Osteocyte (in vitro differentiated cells): ENCODE results near the gene TTL. TPM values are rescaled to one million over a fixed set of nuclear protein-coding genes. Genes with fewer than 3 reads are reported as not detected.
"Not testable (repeated sequence)": the region's sequence is repeated elsewhere in the genome, so short reads cannot be mapped to it uniquely, and the experiment has no call there.

Source experiments
- DNase-seq: peaks from one replicate; pipeline ENCODE4 v3.0.0; 2021; ENCODE audit warnings: mixed read lengths; ENCODE audit not compliant: unreplicated experiment; ENCODE audit errors: extremely low spot score
- H3K27ac Mint-ChIP-seq: one replicate; pipeline ENCODE4 v1.8.0; 2021; ENCODE audit warnings: mild to moderate bottlenecking, mixed read lengths; ENCODE audit not compliant: unreplicated experiment
- H3K27me3 Mint-ChIP-seq: one replicate; pipeline ENCODE4 v1.8.0; 2021; ENCODE audit warnings: mixed read lengths; ENCODE audit not compliant: unreplicated experiment
- H3K36me3 Mint-ChIP-seq: one replicate; pipeline ENCODE4 v1.8.0; 2021; ENCODE audit warnings: mixed read lengths; ENCODE audit not compliant: unreplicated experiment
- H3K4me1 Mint-ChIP-seq: one replicate; pipeline ENCODE4 v1.8.0; 2021; ENCODE audit warnings: mixed read lengths; ENCODE audit not compliant: unreplicated experiment
- H3K4me3 Mint-ChIP-seq: one replicate; pipeline ENCODE4 v1.8.0; 2021; ENCODE audit warnings: mild to moderate bottlenecking, moderate library complexity, mixed read lengths; ENCODE audit not compliant: unreplicated experiment
- H3K9me3 Mint-ChIP-seq: one replicate; pipeline ENCODE4 v1.8.0; 2021; ENCODE audit warnings: mixed read lengths; ENCODE audit not compliant: unreplicated experiment
- long read RNA-seq: library from polyadenylated mRNA; unstranded; transcript quantifications from one replicate; pipeline ENCODE4 v2.0.0, GENCODE V29; 2021
- total RNA-seq: library from RNA; stranded (reverse); gene quantifications from 2 replicates; pipeline ENCODE4 v1.2.1, GENCODE V29; 2021
- TF ChIP-seq, protein P1 (sequence below): fragments of 200-600 bp; sonication (generic); IDR thresholded peaks from 2 replicates; pipeline ENCODE4 v1.5.0; 2021; ENCODE audit warnings: antibody characterized with exemption, mild to moderate bottlenecking, moderate library complexity

Gene TTL
- total RNA-seq: 65.7 and 67.2 TPM in 2 replicates
- long read RNA-seq, partial matches to known transcripts: 37 of 39 reads
- long read RNA-seq, other reads (novel, unspliced or antisense): 2 of 39 reads

DNA sequence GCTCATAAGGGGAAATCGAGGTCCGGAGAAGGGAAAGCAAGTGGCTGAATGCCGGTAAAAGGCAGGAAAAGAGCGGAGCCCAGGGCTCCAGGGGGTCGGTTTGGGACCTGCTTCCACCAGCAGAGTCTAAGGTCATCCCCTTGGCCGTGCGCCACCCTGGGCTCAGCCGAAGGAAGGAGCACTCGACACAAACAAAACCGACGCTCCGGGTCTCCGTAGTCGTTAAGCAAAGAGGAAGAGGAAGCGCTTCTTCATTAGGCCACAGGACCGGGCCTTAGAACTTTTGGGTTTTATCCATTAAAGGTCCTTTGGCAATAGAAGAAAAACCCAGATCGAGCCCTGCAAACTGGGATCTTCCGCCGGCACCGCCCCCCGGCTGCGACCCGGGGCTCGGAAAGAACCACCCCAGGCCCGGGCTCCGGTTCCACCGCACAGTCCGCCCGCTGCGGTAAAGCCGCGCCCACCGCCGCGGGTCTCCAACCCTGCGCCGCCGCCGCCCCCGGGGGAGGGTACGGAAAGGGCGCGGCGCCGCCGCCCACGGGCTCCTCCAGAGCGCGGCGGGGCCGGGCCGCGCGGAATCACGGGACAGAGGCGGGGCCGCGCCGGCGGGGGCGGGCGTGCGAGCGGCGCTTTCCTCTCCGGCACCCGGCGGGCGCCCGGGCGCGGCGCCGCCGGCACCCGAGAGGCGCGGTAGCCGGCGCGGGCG, at the start of gene TTL:
TTL (plus strand) TSS at position 629 of the 706 bp plus-strand sequence. CDS start 189 bp downstream, outside the sequence.
- H3K4me1 Mint-ChIP-seq: peaks cover 22% of the 10 kb centered on the region
- peaks cover 2% of the 10 kb centered on the region for H3K27me3 Mint-ChIP-seq
- H3K9me3 Mint-ChIP-seq: no peaks in the 10 kb centered on the region
- TF ChIP-seq, protein P1, sequence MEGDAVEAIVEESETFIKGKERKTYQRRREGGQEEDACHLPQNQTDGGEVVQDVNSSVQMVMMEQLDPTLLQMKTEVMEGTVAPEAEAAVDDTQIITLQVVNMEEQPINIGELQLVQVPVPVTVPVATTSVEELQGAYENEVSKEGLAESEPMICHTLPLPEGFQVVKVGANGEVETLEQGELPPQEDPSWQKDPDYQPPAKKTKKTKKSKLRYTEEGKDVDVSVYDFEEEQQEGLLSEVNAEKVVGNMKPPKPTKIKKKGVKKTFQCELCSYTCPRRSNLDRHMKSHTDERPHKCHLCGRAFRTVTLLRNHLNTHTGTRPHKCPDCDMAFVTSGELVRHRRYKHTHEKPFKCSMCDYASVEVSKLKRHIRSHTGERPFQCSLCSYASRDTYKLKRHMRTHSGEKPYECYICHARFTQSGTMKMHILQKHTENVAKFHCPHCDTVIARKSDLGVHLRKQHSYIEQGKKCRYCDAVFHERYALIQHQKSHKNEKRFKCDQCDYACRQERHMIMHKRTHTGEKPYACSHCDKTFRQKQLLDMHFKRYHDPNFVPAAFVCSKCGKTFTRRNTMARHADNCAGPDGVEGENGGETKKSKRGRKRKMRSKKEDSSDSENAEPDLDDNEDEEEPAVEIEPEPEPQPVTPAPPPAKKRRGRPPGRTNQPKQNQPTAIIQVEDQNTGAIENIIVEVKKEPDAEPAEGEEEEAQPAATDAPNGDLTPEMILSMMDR: no peak
- H3K27ac Mint-ChIP-seq: peak within 1 kb of the TSS; percentile 94
- peak; percentile 88 for DNase-seq
- H3K4me3 Mint-ChIP-seq: peak within 1 kb of the TSS; percentile 91
- no peaks in the 10 kb centered on the region for H3K36me3 Mint-ChIP-seq

DNA sequence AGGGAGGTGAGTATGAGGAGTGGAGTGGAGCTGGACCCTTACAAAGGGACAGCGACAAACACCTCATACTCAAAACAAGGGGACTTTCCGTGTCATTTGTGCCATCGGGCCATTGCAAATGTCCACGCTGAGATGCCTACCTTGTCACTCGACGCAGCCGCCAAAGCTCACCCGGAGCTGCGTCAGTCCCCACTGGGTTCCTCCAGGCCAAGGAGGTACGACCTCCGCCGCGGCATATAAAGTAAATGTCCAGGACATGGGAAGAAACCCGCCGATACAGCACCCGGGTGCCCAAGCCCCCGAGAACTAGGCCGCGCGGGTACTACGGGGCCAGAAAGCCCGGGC, 49.6 kb upstream of the TTL start:
- H3K9me3 Mint-ChIP-seq, H3K27ac Mint-ChIP-seq, H3K27me3 Mint-ChIP-seq, H3K4me1 Mint-ChIP-seq, H3K36me3 Mint-ChIP-seq, DNase-seq: not testable (repeated sequence)
- H3K4me3 Mint-ChIP-seq: peak overlapping the region; percentile 60

DNA sequence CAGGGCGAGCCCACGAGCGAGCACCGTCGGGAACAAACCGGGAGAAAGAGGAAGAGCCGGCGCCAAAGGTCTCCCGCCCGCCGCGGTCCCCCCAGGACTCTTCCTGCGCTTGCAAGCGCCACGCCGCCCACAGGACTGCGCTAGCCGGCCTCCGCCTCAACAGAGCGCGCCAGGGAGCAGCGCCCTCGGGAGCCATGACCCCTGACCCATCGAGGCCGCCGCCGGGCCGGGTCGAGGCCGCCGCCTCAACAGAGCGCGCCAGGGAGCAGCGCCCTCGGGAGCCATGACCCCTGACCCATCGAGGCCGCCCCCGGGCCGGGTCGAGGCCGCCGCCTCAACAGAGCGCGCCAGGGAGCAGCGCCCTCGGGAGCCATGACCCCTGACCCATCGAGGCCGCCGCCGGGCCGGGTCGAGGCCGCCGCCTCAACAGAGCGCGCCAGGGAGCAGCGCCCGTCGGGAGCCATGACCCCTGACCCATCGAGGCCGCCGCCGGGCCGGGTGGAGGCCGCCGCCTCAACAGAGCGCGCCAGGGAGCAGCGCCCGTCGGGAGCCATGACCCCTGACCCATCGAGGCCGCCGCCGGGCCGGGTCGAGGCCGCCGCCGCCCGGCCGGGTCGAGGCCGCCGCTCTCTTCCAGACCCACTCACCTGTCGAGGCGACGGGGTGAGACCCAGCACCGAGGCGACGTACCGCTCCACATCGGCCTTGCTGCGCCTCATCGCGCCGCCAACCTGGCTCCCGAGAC, 49.0 kb upstream of the TTL start:
- not testable (repeated sequence) for H3K9me3 Mint-ChIP-seq, H3K36me3 Mint-ChIP-seq, H3K4me1 Mint-ChIP-seq, H3K27ac Mint-ChIP-seq, H3K27me3 Mint-ChIP-seq
- peak overlapping the region; percentile 69 for H3K4me3 Mint-ChIP-seq
- DNase-seq: peak; percentile 81

DNA sequence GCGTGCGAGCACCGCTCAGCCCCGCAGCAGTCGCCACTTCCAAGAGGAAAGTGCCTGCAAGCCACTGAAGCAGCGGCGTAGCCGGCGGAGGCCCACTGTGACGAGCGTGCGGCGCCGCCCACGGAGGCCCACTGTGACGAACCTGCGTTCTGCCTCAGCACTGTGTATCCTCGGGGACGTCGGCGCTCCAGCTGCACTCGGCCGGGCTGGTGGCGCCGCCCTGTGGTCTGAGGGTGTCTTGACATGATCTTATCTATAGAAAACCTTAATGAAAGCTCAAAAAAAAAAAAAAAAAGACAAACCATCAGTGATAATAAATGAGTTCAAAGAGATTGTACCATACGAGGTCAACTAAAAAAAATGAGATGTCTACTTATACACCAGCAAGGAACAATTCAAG, 48.5 kb upstream of the TTL start, which contains the start of gene RGPD8:
RGPD8 (minus strand) TSS at position 166 of the 400 bp plus-strand sequence. CDS start 192 bp downstream, outside the sequence.
- peak; percentile 96 for DNase-seq
- TF ChIP-seq, protein P1: peak; percentile 66
- not testable (repeated sequence) for H3K27ac Mint-ChIP-seq, H3K36me3 Mint-ChIP-seq, H3K4me1 Mint-ChIP-seq, H3K9me3 Mint-ChIP-seq, H3K27me3 Mint-ChIP-seq
- peak within 1 kb of the TSS; percentile 69 for H3K4me3 Mint-ChIP-seq

DNA sequence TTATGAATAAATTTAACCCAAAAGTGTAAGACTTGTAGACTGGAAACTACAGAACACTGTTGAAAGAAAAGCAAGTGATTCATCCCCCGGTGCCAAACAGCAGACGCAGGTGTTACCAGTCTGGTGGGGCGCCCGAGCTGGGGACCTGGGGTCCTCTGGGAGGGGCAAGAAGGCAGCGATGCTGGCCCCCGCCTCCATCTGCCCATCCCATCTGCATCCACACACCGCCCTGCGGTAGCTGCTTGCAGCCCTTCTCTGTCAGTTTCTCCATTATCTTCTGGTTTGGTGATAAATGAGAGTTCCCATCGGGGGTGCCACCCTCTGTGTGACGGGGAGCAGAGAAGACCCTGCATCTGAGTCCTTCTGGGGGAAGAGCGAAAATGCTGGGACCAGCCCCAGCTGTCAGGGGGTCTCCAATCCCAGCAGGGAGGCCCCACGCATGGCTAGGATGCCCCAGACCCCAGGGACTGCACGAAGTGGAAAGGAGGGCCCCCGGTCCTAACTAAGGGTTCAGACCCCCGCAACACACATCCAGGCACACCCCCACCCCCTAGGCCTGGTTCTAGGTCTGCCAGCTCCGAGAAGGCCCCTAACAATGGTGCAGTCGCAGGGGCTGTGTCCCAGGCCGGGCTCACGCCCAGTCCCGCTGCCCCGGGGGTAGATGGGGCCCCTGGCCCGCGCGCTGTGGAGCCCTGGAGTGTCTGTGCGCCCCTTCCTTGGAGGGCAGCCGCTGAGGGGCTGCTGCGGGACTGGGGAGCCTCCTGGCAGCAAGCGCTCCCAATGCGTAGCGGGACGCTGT, 47.8 kb upstream of the TTL start:
- peak; percentile 82 for DNase-seq
- H3K27me3 Mint-ChIP-seq: peaks cover 4% of the 10 kb centered on the region
- TF ChIP-seq, protein P1: no peak
- H3K4me1 Mint-ChIP-seq: peaks cover 5% of the 10 kb centered on the region
- no peaks in the 10 kb centered on the region for H3K36me3 Mint-ChIP-seq
- H3K27ac Mint-ChIP-seq: no peak overlapping the region
- H3K4me3 Mint-ChIP-seq: no peak overlapping the region
- H3K9me3 Mint-ChIP-seq: no peaks in the 10 kb centered on the region

DNA sequence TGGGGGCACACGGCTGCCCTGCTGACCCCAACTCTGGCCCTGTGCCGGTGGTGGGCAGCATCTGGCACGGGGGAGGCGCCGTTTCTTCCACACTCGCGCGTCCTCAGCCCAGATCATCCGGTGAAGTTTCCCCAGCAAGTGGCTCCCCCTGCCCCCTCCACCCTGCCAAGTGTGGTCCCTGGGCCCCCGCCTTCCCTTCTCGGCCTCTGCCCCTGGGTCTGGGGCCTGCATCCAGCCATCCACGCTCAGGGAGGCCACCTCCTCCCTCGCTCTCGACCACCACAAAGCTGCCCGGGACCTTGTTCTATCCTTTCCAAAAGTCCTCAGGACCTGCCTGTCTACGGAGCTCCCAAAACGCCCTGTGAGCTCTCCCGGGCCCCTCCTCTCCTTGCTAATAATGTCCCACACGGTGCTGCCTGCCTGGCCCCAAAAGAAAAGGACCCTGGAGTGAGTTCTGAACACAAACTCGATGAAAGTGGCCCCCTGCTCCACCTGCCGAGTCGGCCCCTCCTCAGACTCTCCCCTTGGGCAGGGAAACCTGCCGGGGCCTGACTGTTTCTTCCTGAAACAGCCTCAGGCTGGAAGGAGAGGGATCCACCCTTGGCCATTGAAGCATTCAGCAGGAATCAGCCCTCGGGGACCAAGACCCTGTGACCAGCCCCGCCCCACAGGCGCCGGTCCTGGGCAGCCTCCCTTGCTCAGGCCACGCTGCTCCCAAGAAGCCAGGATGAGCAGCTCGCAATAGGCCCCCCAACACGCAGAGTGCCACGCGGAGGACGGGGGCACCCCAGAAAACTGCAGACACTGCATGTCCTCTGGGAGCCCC, 46.9 kb upstream of the TTL start:
- not testable (repeated sequence) for H3K4me3 Mint-ChIP-seq, H3K9me3 Mint-ChIP-seq, H3K36me3 Mint-ChIP-seq, H3K4me1 Mint-ChIP-seq, H3K27ac Mint-ChIP-seq
- DNase-seq: peak; percentile 78
- peaks cover 10% of the 10 kb centered on the region for H3K27me3 Mint-ChIP-seq

DNA sequence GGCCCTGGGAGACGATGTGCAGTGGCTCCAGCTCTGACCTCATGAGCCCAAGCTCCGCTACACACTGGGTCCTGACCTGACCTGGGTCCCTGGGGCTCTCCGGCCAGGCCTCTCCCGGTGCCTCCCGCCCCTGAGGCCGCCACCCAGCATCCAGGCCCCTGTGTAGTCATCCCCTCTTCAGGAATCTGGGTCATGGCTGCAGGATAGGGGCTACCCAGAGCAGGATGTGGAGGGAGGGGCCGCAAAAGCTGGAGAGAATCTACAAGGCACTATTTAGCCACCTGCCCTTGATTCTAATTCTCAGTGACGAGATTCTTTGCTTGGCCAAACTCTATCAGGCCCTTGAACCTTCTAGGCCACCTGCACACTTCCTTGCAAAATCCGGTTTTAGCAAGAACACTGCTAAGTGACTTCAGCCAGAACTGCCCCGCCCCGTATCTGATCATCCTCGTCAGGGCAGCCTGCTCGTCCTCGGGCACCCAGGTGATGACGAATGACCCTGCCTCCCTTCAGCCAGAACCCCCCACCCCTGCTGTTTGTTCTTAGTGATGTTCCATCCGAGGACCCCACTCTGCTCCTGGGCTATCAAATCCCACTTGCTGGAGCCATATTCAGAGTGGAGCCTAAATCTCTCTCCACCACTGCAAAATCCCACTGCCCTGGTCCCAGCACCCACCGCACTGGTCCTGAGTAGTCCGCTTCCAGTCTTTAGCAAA, 46.1 kb upstream of the TTL start:
- H3K36me3 Mint-ChIP-seq: not testable (repeated sequence)

DNA sequence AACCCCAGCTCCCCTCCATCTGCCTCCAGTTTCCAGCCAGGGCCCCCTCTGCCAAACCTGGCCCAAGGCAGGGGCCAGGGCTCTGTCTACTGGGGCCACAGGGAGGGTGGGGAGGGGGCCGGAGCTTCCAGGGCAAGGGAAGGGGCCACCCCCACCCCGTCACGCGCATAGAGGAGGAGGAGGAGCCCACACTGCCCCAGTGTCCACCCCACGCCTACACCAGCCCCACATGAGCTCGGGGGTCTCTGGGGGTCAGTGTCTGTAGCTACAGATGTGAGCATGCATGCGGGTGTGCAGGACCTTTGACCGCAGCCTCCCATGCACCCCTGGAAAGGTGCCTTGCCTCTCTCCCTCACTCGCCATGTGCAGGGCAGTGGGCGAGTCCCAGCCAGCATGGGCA, 45.0 kb upstream of the TTL start:
- not testable (repeated sequence) for H3K27ac Mint-ChIP-seq, H3K4me1 Mint-ChIP-seq, H3K4me3 Mint-ChIP-seq, H3K36me3 Mint-ChIP-seq, H3K9me3 Mint-ChIP-seq
- peaks cover 21% of the 10 kb centered on the region for H3K27me3 Mint-ChIP-seq
- DNase-seq: peak; percentile 65

More for the DNA sequence above, 46.1 kb upstream of the TTL start:
- peak; percentile 80 for DNase-seq
- H3K9me3 Mint-ChIP-seq, H3K4me3 Mint-ChIP-seq, H3K4me1 Mint-ChIP-seq, H3K27ac Mint-ChIP-seq: not testable (repeated sequence)
- peaks cover 16% of the 10 kb centered on the region for H3K27me3 Mint-ChIP-seq
